HCT116 (cell line): ENCODE data around the gene IFT88. TPM values are rescaled to one million over a fixed set of nuclear protein-coding genes. Genes with fewer than 3 reads are reported as not detected.

Experiments
- ATAC-seq: fragments of 200-7000 bp; cut with Tn5 transposase; 2 replicates; pipeline ENCODE4 v1.9.1; 2020; ENCODE audit warnings: mild to moderate bottlenecking, moderate library complexity
- BruUV-seq: library from RNA; stranded (reverse); fragments of 400-500 nt; replicated peaks from 2 replicates; lab custom pipeline; 2021; lab: Mats Ljungman, UMichigan
- CTCF ChIA-PET: fragments of 300-600 bp; sonication (Branson Sonifier 250); formaldehyde crosslinking; loops from one replicate; lab custom pipeline; 2021; ENCODE audit warnings: antibody characterized with exemption; lab: Charles Lee
- POLR2A ChIA-PET: fragments of 300-600, 350-600 bp; sonication (Branson Sonifier 250); formaldehyde crosslinking; loops from one replicate; lab custom pipeline; 2021; ENCODE audit warnings: antibody characterized with exemption; lab: Charles Lee
- RAD21 ChIA-PET, 2 experiments: fragments of 300-600 bp; sonication (Branson Sonifier 250); formaldehyde crosslinking; loops; one replicate each; lab custom pipeline; 2023; ENCODE audit warnings: low total read pairs in 2 of 2; ENCODE audit not compliant: uncharacterized antibody in 2 of 2, unreplicated experiment in 2 of 2, low non-redundant PET in 1 of 2; lab: Charles Lee
- DNase-seq: peaks from one replicate; pipeline ENCODE4 v3.0.0-alpha.2; 2010; ENCODE audit warnings: low read depth, low spot score
- H2AFZ ChIP-seq: fragments of 200-600 bp; shearing (Covaris generic), sonication (generic); 2 replicates; pipeline ENCODE4 v1.6.1; 2017; ENCODE audit warnings: low read depth, mixed run types, mixed read lengths, antibody characterized with exemption, low read length; ENCODE audit not compliant: poor library complexity, severe bottlenecking
- H3K27ac ChIP-seq: 2 replicates; pipeline ENCODE4 v1.5.1; 2012; ENCODE audit warnings: low read depth, low read length
- H3K27me3 ChIP-seq: fragments of 200-600 bp; sonication (generic); 2 replicates; pipeline ENCODE4 v1.6.1; 2016; ENCODE audit warnings: mixed run types, low read length, mixed read lengths; ENCODE audit not compliant: insufficient read depth
- H3K36me3 ChIP-seq, 2 experiments: fragments of 200-500 bp in 1 of 2; fragments of 200-600 bp in 1 of 2; sonication (Bioruptor generic) in 1 of 2; sonication (generic) in 1 of 2; 2 replicates each; pipeline versions ENCODE4 v1.5.1 to v1.6.1; 2014 to 2016; ENCODE audit warnings: low read length in 2 of 2, inconsistent platforms in 1 of 2, mixed read lengths in 1 of 2, mixed run types in 1 of 2; ENCODE audit not compliant: insufficient read depth in 2 of 2, control insufficient read depth in 1 of 2
- H3K4me1 ChIP-seq, 2 experiments: fragments of 200-600 bp in 1 of 2; sonication (generic) in 1 of 2; 2 replicates each; pipeline versions ENCODE4 v1.5.1 to v1.6.1; 2012 to 2017; ENCODE audit warnings: low read length in 2 of 2, inconsistent platforms in 1 of 2, mild to moderate bottlenecking in 1 of 2, mixed read lengths in 1 of 2, mixed run types in 1 of 2, moderate library complexity in 1 of 2; ENCODE audit not compliant: insufficient read depth in 2 of 2, control insufficient read depth in 1 of 2
- H3K4me2 ChIP-seq: fragments of 200-600 bp; sonication (generic); 2 replicates; pipeline ENCODE4 v1.6.1; 2017; ENCODE audit warnings: mixed run types, low read length, mixed read lengths
- H3K4me3 ChIP-seq, 2 experiments: fragments of 200-600 bp in 1 of 2; sonication (generic) in 1 of 2; replicated peaks in 1 of 2; 2 replicates each; pipeline ENCODE4 v1.5.1; 2011 to 2016; ENCODE audit warnings: low read length in 2 of 2, control low read depth in 1 of 2, low read depth in 1 of 2, mild to moderate bottlenecking in 1 of 2, mixed read lengths in 1 of 2, mixed run types in 1 of 2
- H3K79me2 ChIP-seq: fragments of 200-600 bp; sonication (generic); 2 replicates; pipeline ENCODE4 v1.6.1; 2017; ENCODE audit warnings: mild to moderate bottlenecking, mixed run types, low read length, moderate library complexity, mixed read lengths; ENCODE audit not compliant: insufficient read depth
- H3K9ac ChIP-seq: fragments of 200-600 bp; sonication (generic); 2 replicates; pipeline ENCODE4 v1.6.1; 2016; ENCODE audit warnings: low read length, mixed read lengths
- H3K9me2 ChIP-seq: fragments of 200-600 bp; sonication (generic), shearing (Covaris generic); 2 replicates; pipeline ENCODE4 v1.6.1; 2017; ENCODE audit warnings: mixed run types, mild to moderate bottlenecking, moderate library complexity; ENCODE audit not compliant: insufficient read depth
- H3K9me3 ChIP-seq, 2 experiments: fragments of 200-500 bp in 1 of 2; fragments of 200-600 bp in 1 of 2; sonication (Bioruptor generic) in 1 of 2; sonication (generic) in 1 of 2; 2 replicates each; pipeline ENCODE4 v1.6.1; 2014 to 2017; ENCODE audit warnings: low read length in 2 of 2, mixed read lengths in 2 of 2, inconsistent platforms in 1 of 2, low read depth in 1 of 2, mild to moderate bottlenecking in 1 of 2, mixed run types in 1 of 2, moderate library complexity in 1 of 2; ENCODE audit not compliant: control insufficient read depth in 1 of 2, insufficient read depth in 1 of 2
- H4K20me1 ChIP-seq: fragments of 200-600 bp; sonication (generic), shearing (Covaris generic); 2 replicates; pipeline ENCODE4 v1.6.1; 2017; ENCODE audit warnings: mixed run types, mild to moderate bottlenecking, moderate library complexity; ENCODE audit not compliant: insufficient read depth
- CBX3 ChIP-seq: IDR thresholded peaks from 2 replicates; pipeline ENCODE4 v1.6.1; 2012; ENCODE audit warnings: low read depth
- ELF1 ChIP-seq: IDR thresholded peaks from 2 replicates; pipeline ENCODE4 v1.6.1; 2012; ENCODE audit warnings: low read depth, borderline replicate concordance
- EZH2 ChIP-seq: fragments of 200-600 bp; sonication (generic); IDR thresholded peaks from 2 replicates; pipeline ENCODE4 v1.6.1; 2017; ENCODE audit warnings: antibody characterized with exemption, mixed run types
- FOSL1 ChIP-seq: IDR thresholded peaks from 2 replicates; pipeline ENCODE4 v1.6.1; 2012; ENCODE audit warnings: low read depth
- JUND ChIP-seq: IDR thresholded peaks from 2 replicates; pipeline ENCODE4 v1.6.1; 2012
- POLR2AphosphoS5 ChIP-seq: IDR thresholded peaks from 2 replicates; pipeline ENCODE4 v1.6.1; 2011; ENCODE audit warnings: mild to moderate bottlenecking, low read depth, low read length, moderate library complexity
- RAD21 ChIP-seq: IDR thresholded peaks from 2 replicates; pipeline ENCODE4 v1.6.1; 2012; ENCODE audit warnings: low read depth, mild to moderate bottlenecking
- YY1 ChIP-seq: IDR thresholded peaks from 2 replicates; pipeline ENCODE4 v1.6.1; 2011; ENCODE audit warnings: low read length, low read depth, moderate library complexity, mild to moderate bottlenecking; ENCODE audit not compliant: insufficient replicate concordance; ENCODE audit errors: extremely low read depth
- ZNF274 ChIP-seq: fragments of 200-500 bp; sonication (Bioruptor generic); IDR thresholded peaks from 2 replicates; pipeline ENCODE4 v1.6.1; 2014; ENCODE audit warnings: mild to moderate bottlenecking, low read depth, low read length, inconsistent platforms
- intact Hi-C: fragments of 100-400 bp; cut with micrococcal nuclease; formaldehyde crosslinking; loops from 2 replicates; pipeline ENCODE4 v1.10.0; 2022
- total RNA-seq: library from RNA; stranded (reverse); gene quantifications from one replicate; pipeline ENCODE4 v1.2.1, GENCODE V29; 2021; ENCODE audit not compliant: unreplicated experiment
- TF ChIP-seq, protein P1 (sequence below): IDR thresholded peaks from 2 replicates; pipeline ENCODE4 v1.6.1; 2011; ENCODE audit warnings: mild to moderate bottlenecking, low read length, moderate library complexity; ENCODE audit not compliant: insufficient replicate concordance; ENCODE audit errors: extremely low read depth

Gene IFT88
- total RNA-seq, 1 experiment from 2014 or later = 13.1 TPM

DNA sequence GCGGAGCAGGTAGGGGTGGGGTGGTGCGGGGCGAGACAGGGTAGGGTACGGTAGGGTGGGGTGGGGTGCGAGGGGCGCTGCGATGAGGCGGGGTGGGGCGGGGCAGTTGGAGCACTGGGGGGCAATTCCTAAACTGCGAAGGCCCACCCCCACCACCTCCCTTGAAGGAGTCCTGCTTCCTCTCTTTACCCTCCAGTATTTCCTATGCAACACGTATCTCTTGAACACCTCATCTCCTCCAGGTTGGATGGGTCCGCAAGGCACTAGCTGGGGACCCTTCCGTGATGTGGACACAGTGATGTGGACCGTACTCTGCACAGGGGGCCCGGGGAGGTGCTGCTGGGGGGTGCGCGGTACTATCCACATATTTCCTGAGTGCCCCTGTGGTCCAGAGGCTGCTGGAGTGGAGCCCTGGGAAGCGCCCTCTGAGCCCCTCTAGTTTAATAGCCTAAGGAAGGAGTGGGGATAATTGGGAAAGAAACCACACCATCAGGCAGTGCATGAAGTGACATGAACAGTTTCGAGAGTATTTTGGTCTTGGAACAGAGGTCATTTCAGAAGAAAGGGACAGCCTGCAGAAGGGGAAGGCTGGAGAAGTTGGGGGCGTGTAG, 137.6 kb downstream of the IFT88 start:
- DNase-seq = no peak
- Histone ChIP-seq H3K9me2 (no peaks in the 10 kb centered on the region), H3K4me1 (peaks cover 3 to 18% of the 10 kb centered on the region in 2 experiments; a peak in 3 of 4 replicates), H3K27me3 (no peaks in the 10 kb centered on the region), H3K9me3 (no peaks in the 10 kb centered on the region), H3K4me2 (peak overlapping the region; percentile 64), H3K79me2 (no peaks in the 10 kb centered on the region), H2AFZ (no peak overlapping the region), H3K36me3 (no peaks in the 10 kb centered on the region), H3K4me3 (peak overlapping the region; percentile 11; a peak in 1 of 4 replicates), H3K9ac (no peak overlapping the region), H3K27ac (no peak overlapping the region), H4K20me1 (no peaks in the 10 kb centered on the region)
- no TSS peak for BruUV-seq
- ChIA-PET POLR2A (interaction anchor here (0.6 to 0.9 kb wide), 2 partner anchors 18 to 37 kb away, joined by 3 to 5 read pairs; no protein-coding TSS in a partner anchor), RAD21 (no interaction called here), CTCF (interaction anchor here (1.0 kb wide), 1 partner anchor 212 kb away, joined by 4 read pairs; no protein-coding TSS in a partner anchor)
- ATAC-seq = peak; percentile 16
- intact Hi-C loops = loop anchor here (10.0 kb wide), 1 partner anchor 510 kb away; the partner anchor contains the start of gene GJB2
- TF ChIP-seq JUND (no peak), POLR2AphosphoS5 (no peak), RAD21 (no peak), CBX3 (no peak), ZNF274 (no peak), ELF1 (no peak), FOSL1 (no peak), YY1 (no peak), EZH2 (no peak)
- TF ChIP-seq, protein P1, sequence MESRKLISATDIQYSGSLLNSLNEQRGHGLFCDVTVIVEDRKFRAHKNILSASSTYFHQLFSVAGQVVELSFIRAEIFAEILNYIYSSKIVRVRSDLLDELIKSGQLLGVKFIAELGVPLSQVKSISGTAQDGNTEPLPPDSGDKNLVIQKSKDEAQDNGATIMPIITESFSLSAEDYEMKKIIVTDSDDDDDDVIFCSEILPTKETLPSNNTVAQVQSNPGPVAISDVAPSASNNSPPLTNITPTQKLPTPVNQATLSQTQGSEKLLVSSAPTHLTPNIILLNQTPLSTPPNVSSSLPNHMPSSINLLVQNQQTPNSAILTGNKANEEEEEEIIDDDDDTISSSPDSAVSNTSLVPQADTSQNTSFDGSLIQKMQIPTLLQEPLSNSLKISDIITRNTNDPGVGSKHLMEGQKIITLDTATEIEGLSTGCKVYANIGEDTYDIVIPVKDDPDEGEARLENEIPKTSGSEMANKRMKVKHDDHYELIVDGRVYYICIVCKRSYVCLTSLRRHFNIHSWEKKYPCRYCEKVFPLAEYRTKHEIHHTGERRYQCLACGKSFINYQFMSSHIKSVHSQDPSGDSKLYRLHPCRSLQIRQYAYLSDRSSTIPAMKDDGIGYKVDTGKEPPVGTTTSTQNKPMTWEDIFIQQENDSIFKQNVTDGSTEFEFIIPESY = no peak
